GM19043 (cell line): ENCODE measurements around the gene SF3B2.
"Not testable (repeated sequence)": the region's sequence is repeated elsewhere in the genome, so short reads cannot be mapped to it uniquely, and the experiment has no call there.

Experiments
- ATAC-seq: cut with Tn5 transposase; IDR thresholded peaks from one replicate; pipeline ENCODE4 v1.9.1; 2021; ENCODE audit warnings: low read depth; ENCODE audit not compliant: unreplicated experiment

The SF3B2 gene

DNA sequence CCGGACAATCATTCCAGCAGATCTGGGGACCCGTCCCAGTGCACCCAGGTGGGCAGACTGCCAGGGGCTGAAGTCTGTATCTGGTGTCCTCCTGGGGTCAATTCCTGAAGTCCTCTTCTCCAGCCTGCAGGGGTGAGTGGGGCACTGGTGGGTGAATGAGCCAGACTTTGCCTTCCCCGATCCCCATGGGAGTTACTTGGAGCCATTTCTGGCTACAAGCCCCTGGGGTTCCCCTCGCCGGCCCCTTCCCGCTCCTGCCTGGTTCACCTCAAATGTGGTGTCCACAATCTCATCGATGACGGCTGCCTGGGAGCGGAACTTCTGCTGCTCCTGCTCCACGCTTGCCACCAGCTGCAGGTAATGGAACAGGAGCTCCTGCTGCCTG lies 35.4 kb upstream of the SF3B2 start:
- no peak for ATAC-seq

DNA sequence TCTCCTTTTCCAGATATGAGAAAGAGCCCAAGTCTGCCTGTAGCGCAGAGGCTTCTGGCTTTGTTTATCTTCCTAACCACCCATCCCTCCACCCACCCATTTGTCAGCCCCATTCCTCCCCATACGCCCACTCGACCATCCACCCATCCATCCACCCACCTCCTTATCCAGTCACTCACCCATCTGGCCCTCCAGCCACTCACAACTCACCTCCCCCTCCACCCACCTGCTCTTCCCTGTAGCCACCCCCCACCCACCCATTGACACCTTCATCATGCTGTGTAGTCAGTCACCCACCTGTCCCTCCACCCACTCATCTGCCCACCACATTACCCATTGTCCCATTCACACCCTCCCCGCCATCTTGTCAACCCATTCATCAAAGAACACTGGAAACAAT lies 34.8 kb upstream of the SF3B2 start:
- ATAC-seq = no peak

GRCh38 chr11:66020212-66020611 lies 32.0 kb upstream of the SF3B2 start:
- no peak for ATAC-seq

GRCh38 chr11:66020618-66021357 lies 31.4 kb upstream of the SF3B2 start:
- ATAC-seq = no peak

DNA sequence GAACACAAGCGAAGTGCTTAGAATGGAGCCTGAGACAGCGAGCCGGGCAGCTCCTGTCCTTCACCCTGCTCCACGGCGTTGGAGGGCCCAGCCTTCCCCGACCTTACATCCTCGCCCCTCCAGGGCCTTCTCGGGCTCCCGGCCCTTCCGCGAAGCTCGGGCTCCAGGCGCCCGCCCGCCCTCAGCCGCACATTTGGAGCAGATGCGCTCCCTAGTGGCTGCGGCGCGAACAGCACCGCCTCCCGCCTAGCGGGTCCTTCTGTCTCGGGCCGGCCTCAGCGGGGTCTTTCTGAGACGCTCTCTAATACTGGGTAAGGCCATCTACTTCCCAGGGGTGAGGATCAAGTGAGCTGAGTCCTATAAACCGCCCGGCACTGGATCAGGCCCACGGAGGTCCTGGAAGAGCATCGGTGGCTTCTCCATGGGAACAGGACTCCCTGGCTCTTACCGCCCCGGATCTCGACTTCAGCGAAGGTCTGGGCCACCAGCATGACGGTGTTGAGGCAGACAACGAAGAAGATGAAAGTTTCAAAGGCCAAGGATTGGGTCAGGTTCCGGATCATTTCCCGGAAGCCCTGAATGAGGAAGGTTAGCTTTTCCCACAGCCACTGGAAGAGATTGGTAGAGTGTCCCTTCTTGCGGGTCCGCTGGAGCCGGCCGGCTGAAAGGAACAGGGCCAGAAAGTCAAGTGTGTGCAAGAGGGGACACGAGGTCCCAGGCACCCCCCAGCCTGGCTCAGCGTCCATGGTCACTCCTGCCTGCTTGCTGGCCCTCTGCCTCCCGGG lies 29.6 kb upstream of the SF3B2 start:
- ATAC-seq = no peak

GRCh38 chr11:66023186-66023440 lies 29.1 kb upstream of the SF3B2 start:
- not testable (repeated sequence) for ATAC-seq

DNA sequence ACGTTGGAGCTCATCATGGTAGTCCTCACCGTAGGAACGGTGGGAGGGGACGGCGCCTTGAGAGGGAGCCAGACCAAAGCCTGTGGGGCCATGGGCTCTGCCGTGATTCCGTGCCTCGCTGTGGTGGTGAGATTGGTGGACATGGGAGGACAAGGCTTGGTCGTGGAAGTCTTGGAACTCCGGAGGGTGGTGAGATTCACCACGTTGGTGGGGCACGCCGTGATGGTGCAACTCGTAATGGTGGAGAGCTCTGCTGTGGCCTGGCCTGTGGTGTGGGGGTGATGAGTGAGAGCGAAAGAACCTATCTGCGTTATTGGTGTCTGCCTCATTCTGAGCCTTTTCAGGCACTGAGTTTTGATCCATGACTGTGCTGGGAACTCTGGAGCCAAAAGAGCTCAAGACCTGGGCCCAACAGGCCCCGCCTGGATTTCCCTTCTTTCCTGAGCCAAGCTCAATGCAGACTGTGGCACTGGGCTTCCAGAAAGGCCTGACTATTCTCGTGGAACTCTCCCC lies 26.1 kb upstream of the SF3B2 start, which contains the start of gene CATSPER1:
TSS of gene CATSPER1 (minus strand) at position 463 of the 513 bp plus-strand sequence. CDS start at position 363, 100 bp downstream.
- no peak for ATAC-seq

DNA sequence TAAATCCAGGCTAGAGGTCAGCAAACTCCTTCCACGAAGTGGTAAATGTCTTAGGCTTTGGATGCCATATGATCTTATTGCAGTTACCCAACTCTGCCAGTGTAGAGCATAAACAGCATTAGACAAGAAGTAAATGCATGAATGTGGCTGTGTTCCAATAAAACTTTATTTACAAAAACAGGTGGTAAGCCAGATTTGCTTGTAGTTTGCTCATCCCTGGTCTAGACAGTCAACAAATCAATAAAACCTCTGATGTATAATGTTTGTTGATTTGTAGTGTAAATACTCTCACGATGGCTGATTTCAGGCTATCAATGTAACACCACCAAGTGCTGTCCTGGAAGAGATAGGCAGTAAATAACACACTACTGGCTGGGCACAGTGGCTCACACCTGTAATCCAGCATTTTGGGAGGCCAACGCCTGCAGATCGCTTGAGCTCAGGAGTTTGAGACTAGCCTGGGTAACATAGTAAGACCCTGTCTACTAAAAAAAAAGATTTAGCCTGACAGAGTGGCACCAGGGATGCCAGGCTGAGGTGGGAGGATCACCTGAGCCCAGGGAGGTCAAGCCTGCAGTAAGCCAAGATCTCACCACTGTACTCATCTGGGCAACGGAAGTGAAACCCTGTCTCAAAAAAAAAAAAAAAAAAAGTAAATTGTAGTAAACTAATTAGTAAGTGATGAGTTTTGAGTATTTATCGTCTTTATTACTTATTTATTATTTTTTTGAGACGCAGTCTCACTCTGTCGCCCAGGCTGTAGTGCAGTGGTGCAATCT lies 19.0 kb upstream of the SF3B2 start:
- no peak for ATAC-seq

- ATAC-seq = no peak
These were observed 16.4 kb upstream of the SF3B2 start for GRCh38 chr11:66035653-66036333.

GRCh38 chr11:66036334-66036710 lies 15.8 kb upstream of the SF3B2 start:
- ATAC-seq = no peak

- ATAC-seq = no peak
These were observed 14.8 kb upstream of the SF3B2 start for GRCh38 chr11:66037327-66037726.

DNA sequence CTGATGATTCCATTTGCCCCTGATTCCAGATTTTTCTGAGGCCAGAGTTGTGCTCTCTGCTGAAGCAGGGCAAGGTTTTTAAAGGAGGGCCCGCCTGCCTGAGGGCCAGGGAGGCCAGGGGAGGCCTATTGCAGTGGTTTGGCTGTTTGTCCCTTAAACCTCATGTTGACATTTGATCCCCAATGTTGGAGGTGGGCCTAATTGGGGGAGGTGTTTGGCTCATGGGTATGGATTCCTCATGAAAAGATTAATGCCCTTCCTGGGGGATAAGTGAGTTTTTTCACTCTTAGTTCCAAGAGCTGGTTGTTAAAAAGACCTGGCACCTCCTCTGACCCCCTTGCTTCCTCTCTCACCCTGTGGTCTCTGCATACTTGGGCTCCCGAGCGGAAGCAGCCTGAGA lies 12.4 kb upstream of the SF3B2 start:
- no peak for ATAC-seq

DNA sequence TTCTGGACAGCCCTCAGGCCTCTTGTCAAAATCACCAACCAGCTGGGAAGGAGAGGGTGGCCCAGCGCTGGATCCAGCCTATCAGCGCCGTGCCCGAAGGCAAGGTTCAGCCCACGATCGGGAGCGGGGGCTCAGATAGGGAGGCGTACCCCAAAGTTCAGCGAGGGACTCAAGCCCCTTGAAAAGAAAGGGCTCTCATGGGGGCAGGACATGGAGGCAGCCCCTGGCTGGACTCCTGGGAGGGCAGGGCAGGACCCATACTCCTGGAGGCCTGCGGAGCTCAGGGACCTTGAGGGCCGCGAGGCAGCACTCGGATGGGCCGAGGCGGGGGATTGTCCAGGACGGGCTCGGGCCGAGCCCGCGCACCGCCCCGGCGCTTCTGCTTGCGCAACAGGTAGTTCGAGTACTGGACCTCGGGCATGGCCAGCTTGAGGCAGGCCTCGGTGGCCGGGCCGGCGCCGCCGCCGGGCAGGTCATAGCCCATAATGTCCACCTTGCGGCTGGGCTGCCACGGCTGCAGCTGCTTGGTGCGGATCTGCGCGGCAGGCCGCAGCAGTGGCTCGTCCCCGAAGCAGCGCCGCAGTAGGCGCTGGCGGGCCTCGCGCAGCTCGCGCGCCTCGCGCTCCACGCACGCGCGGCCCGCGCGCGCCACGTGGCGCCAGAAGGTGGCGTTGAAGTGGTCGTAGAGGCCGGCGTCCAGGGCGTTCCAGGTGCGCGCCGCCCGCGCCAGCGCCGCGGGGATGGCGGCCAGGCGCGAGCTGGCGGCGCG lies 9.8 kb upstream of the SF3B2 start:
- ATAC-seq = no peak

GRCh38 chr11:66042996-66043906 lies 8.9 kb upstream of the SF3B2 start:
- ATAC-seq = no peak

DNA sequence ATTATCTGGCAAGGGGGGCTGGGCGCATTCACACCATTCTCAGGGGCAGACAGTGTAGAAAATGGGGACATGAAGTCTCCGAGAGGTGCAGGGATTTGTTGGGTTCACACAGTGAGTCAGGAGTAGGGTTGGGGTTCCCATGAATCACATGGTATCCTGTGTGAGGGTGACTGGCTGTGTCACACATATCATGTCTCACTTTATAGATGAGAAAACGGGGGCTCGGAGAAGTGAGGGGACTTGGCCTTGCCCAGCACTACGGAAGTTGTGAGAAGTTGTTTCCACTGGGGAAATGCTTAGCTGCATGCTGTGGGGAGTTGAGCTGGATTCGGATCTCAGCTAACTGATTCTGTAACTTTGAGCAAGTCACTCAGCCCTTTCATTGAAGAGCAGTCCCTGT lies 7.4 kb upstream of the SF3B2 start:
- no peak for ATAC-seq

DNA sequence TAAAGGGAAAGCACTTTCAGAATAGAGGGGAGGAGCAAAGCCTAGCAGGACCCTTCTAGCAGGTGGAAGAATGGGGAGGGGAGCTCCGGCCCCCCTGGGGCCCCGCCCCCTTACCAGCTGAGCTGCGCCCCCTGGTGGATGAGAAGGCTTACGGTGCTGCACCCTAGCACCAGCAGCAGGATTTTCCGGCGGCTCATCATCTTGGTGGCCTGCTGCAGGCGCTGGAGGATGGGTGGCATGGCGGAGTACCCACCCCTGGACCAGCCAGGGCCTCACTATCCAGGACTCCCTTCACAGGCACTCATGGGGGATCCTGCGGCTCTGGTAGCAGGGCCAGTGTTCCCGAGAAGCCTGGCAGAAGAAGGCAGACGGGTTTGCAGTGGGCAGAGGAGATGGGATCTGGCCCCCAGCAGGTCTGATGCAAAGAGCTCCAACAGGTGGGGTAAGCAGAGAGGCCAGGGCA lies 7.0 kb upstream of the SF3B2 start:
- ATAC-seq = no peak

DNA sequence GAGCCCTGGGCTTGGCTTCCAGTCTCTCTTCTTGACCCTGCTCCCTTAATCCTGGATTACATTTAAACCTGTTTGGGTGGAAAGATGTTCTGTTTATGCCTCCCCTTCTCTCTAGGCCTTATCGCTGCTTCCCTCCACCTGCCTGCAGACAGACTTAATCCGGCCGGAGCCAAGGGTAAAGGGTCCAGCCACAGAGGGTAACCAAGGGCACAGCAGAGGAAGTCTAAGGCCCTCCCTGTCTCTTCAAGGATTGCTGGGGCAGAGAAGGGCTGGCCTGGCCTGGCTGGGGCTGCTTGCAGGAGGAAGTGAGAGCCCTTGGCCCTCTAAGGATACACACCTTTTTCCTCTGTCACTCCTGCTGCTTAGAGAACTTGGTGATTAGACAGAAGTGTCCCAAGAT lies 5.3 kb upstream of the SF3B2 start:
- ATAC-seq = no peak

- no peak for ATAC-seq
These were observed 4.4 kb upstream of the SF3B2 start for GRCh38 chr11:66047541-66048365.
